RCC 7860 (cell line): ENCODE results near the gene LIMS2.
A peak's percentile ranks its signal among the peaks of the same experiment; 100 is the strongest.

Source experiments
- DNase-seq: peaks from one replicate; pipeline ENCODE4 v3.0.0-alpha.2; 2015; ENCODE audit warnings: low spot score
- FAIRE-seq: peaks from 2 replicates; lab custom pipeline; 2012; peaks lifted over from hg19 to GRCh38; lab: Jason Lieb, UNC

The LIMS2 gene, protein sequence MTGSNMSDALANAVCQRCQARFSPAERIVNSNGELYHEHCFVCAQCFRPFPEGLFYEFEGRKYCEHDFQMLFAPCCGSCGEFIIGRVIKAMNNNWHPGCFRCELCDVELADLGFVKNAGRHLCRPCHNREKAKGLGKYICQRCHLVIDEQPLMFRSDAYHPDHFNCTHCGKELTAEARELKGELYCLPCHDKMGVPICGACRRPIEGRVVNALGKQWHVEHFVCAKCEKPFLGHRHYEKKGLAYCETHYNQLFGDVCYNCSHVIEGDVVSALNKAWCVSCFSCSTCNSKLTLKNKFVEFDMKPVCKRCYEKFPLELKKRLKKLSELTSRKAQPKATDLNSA

DNA sequence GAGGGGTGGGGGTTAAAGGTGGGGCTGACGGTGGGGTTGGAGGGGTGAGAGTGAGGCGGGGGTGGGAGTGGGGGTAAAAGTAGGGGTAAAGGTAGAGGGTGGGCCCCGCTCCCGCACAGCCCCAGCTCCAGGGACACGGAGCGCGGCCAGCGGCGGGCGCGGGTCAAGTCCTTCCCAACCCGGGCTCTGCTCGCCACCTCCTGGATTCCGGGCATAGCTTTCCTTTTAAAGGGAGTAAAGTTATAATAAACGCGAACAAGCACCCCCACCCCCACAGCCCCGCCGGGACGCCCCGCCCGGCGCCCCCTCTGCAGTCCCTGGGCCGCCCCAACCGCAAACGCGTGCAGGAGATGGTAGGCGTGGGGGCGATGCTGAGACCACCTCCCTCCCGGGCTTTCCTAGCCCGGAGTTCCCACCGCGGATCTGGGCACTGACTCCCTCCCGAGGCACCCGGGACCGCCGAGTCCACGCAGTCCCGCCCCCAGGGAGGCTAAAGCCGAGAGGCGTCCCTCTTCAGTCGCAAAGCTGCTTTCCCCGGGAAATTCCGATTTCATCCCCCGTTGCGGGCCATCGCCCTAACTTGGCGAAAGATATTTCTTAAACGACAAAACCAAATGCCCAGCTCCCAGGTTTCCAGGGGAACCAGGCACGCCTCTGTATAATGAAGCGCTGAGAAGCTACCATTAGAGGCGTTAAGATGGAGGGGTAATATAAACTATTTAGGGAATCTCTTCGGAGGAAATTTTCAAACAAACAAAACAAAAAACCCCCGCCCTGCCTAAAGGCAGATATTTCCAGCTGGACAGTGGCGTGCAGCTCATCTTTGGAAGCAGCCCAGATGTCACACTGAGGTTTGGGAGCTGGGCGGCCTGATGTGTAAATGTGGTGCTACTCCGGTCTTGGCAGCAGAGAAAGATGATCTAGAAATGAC, at the start of gene LIMS2:
Gene LIMS2 (minus strand): TSS at position 200 of the 931 bp plus-strand sequence. CDS start 506 bp downstream, outside the sequence.
- FAIRE-seq (no peak), DNase-seq (no peak)

DNA sequence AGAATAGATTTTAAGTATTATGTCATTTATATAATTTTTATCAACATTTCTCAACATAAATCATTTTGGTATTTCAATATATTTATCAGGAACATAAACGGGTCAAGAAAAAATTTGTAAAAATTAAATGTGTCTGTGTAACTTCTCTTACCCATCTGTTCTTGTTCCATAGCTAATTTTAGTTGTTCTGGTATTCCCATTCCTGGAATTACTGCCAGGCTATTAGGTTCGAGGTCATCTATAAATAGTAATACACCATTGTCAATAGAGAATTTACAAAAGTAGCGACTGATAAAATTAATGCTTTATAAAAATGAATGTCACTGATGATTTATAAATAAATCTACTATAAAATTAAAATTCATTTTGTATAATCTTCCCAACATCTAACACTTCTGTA, 47.5 kb upstream of the LIMS2 start:
- DNase-seq (no peak), FAIRE-seq (no peak)

DNA sequence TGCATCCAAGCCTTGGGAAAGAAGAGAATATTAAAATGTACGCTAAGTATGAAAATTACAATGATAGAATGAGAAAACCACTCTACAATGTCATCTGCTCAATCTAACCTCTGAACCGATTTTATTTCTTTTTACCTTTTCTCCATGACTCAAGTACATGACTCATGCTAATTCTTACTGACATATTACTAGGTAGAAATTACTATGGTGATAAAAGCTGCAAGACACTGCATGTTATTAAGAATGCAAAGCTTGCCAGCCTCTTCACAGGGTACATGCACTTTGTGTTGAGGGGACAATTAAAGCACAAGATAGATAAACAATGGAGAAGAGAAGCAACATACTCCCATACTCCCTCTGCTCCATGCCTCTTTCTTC, 46.6 kb upstream of the LIMS2 start:
- FAIRE-seq (no peak), DNase-seq (peak; percentile 85)

DNA sequence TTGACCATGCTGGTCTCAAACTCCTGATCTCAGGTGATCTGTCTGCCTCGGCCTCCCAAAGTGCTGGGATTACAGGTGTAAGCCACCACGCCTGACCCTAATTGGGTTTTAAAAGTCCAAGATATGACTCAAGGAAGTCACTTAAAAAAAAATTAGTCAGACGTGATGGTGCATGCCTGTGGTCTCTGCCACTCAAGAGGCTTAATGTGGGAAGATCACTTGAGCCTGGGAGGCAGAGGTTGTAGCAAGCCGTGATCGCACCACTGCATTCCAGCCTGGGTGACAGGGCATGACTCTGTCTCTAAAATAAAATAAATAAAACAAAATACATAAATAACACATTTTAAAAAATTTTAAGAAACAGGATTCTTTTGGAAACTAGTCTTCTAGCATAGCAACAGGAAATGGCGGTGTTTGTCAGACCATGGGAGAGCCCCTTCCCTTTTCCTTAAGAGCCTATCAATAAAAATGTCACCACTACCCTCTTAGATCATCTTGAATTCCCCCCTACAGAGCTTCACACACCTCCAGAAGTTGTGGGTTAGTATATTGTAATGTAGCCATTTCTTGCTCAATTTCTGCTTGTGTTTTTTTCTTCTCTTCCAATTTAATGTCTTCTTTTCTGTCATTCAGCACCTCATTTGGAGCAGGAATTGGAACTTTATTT, 46.1 kb upstream of the LIMS2 start:
- FAIRE-seq = peak; percentile 96
- peak; percentile 91 for DNase-seq

DNA sequence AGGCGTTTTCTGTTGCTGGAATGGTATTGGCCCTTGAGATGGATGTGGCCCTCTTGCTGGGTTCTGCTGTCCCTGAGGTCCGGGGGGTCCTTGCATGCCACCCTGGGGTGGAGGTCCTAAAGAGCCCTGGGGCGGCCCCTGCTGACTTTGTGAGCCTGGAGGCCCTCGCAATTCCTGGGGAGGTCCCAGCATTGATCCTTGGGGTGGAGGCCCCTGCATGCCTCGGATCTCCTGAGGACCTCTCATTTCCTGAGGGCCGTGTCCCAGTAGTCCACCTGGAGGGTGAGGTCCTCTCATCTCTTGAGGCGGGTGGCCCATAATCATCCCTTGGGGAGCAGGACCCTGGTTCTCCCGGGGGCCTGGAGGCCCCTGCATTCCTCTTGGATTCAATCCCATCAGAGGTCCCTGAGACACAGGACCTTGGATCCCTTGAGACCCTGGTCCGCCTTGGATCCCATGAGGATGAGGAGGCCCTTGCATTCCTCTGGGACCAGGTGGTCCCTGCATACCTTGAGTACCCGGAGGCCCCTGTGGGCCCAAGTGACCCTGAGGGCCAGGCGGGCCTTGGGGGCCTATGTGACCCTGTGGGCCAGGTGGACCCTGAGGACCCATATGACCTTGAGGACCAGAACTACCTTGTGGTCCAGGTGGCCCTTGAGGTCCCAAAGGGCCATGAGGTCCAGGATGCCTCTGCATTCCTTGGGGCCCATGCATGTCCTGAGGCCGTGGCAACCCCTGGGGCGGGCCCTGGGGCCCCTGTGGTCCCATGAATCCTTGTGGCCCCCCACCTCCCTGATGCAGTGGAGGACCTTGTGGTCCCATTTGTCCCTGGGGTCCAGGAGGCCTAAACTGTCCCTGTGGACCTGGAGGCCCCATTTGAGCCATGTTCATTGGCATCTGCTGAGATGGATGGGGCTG, 44.2 kb upstream of the LIMS2 start:
- no peak for FAIRE-seq

DNA sequence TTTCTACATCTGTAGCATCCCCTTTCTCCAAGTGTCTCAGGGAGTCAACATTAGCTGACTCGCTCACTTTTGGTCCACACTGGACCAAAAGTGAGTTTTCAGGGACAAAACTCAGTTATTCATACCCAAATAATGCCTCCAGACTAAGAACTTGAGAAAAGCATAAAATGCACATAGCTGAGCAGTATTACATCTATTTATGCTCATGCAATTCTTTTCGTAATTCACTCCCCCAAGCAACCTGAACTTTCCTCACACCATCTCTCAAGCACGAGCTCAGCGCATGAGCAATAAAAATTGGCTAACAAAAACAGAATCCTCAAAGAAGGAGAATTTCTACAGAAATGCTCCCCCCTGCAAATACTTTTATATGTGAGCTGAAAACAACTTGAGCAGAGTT, 42.9 kb upstream of the LIMS2 start:
- FAIRE-seq (no peak), DNase-seq (no peak)

More for the DNA sequence above, 44.2 kb upstream of the LIMS2 start:
- no peak for DNase-seq

DNA sequence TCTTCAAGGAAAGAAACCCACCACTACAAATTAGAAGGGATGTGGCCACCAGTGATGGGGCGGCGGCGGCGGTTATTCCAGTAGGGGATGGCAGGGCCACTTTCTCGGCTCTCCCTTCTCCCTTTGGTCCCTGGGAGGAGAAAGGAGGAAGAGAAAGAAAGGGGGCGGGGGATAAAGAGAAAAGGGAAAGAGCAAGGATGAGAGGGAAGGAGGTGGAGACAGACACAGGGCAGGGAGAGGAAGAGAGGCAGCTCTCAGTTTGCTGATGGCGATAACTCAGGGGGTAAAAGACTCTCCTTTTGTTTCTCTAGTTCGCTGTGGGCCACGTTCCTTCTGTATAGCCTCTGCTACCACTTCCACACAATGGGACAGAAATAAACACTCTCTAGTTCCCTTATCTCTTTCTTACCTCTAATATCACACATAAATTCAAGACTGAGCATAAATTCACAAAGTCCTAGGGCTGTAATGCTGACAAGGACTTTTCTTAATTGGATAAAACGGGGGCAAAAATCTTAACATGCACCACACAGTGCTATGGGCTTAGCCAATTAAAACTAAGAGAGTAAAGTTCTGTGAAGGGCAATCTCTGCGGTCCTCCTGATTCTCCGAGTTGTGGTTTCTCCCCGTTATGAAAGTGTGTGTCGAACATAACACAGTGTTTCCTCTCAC, 40.6 kb upstream of the LIMS2 start:
- no peak for DNase-seq
- no peak for FAIRE-seq

DNA sequence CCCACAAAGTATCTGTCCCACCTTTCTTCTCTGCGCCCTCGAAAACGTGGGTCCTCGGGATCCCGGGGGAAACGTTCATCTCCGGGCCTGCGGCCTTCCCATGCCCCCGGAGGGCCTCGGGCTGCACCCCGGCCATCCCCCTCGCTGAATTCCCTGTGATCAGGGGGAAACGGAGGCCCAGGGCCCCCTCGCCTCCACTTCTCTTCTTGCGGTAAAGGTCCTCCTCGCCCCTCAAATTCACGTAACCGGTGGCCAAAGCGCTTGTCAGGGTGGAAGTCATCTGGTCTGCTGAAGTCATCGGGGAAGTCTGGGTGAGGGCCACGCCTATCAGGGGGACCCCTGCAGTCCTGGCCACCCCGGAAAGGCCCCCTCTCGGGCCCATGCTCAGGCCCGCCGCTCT, 38.2 kb upstream of the LIMS2 start:
- no peak for DNase-seq
- FAIRE-seq = no peak

DNA sequence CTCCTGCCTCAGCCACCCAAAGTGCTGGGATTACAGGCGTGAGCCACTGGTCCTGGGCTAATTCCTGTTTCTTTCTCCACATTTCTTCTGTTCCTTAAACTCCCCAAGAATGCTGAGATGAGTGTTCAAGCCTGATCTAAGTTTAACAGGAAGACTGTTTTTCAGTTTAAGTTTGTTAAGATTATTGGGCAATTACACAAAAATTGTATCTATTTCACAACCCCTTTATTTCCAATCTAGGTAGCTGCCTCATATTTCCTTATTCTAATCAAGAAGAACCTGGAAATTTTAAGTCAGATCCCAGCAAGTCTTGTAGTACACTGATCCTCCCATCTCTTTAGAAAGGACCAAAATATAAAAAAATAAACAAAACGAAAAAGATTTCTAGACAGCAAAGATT, 37.7 kb upstream of the LIMS2 start:
- DNase-seq (no peak), FAIRE-seq (no peak)

DNA sequence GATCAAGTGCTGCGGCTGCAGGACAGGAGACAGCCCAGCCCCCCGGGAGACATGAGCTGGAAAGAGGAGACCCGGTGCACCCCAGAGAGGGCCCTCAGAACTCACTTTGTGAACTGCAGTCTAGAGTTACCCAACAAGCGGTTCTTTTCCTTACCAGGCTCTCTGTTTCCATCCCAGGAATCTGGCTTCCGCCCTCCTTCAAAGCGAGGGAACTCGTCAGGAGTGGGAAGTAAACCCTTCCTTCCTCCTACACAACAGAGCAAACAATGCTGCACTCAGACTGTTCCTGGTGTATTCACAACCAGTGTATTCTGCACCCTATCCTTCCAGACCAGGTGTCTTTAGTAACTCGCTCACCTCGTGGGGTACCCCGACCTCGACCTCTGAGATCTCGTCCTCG, 34.0 kb upstream of the LIMS2 start:
- FAIRE-seq (no peak), DNase-seq (no peak)

DNA sequence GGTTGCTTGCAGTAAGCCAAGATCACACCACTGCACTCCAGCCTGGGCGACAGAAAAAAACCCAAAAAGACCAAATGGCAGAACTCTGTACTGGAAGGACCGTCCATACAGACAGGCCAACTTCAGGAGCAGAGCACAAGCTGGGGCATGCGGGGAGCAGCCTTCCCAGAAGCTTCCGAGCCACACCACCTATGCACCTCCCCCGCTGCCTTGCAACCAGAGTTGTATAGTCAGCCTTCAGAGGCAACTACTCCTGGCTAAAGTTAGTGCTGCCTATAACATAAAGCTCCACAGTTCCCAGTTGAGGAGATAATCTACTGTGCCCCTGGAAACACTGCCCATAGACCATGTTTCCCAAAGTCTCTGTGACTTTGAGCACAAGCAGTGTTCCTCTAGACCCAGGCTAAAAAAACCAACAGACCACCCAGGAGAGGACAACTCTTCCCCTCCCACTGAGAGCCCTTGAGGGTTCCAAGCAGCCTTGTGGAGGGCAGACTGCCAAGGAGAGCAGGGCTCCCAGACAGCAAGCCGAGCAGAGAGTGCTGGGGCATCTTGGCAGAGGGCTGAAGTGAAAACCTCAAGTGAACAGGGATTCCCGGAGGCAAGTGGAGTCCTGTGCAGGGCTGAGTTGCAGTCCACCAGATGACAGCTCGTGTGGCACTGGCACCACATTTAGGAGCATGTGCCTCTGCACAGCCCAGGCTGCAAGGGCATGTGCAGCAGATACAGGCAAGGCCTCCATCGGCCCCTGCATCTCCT, 32.7 kb upstream of the LIMS2 start:
- no peak for FAIRE-seq
- no peak for DNase-seq

DNA sequence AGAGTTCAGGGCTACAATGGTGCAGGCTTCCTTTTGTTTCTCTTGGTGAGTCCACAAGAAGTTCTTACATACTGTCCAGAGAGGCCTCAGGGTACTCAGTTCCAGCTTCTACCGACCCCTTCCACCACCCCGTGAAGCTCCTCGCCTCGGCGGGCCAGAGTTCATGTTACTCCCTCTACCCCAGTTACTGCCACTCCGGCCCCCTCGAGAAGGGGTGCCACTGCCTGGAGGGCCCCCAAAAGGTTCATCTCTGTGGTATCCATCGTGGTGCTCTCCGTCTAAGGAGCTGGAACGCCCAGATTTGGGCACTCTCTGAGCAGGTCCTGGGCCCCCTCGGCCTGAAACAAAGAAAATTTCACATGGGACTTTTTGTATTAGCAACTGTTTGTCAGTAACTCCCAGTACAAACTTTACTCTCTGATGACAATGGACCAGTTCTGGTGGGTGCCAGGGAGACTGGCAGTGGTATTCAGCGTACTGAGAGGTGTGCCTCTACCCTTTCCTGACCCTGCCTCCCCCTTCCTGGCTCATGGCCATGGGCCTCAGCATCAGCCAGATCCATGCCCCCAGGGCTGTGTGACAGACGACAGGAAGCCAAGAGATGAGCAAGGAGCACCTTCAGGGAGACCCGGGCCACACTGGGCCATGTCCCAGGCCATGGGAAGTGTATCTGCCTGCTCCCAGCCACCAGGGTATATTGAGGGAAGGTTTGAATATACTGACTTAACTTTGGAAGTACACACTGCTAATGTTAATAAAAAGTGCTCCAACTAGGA, 31.1 kb upstream of the LIMS2 start:
- FAIRE-seq = no peak
- DNase-seq = no peak

DNA sequence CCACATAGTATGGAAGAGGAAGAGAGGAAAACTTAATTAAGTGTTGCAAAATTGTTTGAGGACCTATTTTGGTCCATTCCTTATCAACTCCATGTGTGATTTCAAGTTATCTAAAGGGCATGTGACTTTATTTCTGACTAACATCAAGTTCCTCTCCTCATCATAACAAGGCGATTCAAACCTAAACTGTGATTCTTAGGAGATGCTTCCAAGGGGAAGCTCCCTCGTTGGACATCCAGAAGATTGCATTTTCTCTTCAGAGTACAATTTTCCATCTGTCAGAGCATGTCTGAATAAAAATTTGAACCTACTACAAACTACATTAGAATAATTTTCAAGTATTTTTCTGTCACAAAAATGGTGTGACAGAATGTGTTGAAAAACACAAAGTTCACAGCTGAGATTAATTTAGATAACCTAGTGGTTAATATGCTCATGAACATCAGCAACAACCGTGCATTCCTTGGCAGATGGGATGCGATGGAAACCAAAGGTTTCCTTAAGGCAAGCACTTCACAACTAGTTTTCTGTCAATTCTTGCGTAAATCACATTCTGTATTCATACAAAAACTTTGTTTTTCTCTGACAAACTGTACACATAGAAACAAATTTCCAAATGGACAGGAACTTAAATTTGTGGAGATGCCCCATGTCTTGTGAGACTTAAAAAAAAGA, 30.2 kb upstream of the LIMS2 start:
- DNase-seq (no peak), FAIRE-seq (no peak)

DNA sequence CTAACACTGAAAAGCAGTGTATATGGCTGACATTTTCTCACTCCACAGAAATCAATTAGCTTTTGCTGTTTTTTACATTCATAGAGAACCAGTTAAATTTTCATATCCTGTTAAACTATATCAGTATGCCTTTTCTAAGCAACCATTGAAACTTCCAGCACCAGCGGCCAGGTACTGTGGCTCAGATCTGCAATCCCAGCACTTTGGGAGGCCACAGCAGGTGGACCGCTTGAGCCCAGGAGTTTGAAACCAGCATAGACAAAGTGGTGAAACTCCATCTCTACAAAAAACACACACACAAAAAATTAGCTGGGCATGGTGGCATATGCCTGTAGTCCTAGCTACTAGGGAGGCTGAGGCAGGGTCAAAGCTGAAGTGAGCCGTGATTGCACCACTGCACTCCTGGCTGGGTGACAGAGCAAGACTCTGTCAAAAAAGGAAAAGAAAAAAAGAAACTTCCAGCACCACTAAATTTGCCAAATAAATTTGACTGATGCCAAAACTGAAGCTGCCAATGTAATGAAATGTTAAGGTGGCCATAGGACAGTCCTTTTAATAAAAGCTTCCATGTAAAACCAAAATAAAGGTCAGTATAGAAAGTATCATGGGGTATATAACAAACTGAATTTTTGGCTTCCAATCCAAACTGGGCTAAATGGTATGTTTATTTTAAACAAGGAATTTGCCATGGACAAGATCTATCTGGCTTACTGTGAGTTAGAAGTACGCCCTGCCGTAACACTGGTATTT, 29.5 kb upstream of the LIMS2 start:
- no peak for FAIRE-seq
- no peak for DNase-seq

DNA sequence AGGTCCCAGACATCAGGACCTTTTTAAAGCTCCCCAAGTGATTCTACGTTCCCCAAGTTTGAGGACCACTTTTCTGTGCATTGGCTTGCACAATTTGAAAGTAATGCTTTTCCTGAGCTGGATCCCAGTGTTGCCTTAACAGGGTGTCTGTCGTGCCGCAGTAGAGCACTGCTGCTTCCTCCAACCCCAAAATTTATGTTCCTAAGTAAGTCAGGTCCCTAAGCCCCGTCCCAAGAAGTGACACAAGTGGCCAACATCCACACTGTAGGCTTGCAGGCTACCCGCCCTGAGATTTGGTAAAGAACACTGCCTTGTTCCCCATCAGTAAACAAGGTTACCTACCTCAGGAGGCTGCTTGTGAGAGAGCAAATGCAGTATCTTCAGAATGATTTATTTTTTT, 28.0 kb upstream of the LIMS2 start:
- FAIRE-seq = no peak
- DNase-seq = no peak

DNA sequence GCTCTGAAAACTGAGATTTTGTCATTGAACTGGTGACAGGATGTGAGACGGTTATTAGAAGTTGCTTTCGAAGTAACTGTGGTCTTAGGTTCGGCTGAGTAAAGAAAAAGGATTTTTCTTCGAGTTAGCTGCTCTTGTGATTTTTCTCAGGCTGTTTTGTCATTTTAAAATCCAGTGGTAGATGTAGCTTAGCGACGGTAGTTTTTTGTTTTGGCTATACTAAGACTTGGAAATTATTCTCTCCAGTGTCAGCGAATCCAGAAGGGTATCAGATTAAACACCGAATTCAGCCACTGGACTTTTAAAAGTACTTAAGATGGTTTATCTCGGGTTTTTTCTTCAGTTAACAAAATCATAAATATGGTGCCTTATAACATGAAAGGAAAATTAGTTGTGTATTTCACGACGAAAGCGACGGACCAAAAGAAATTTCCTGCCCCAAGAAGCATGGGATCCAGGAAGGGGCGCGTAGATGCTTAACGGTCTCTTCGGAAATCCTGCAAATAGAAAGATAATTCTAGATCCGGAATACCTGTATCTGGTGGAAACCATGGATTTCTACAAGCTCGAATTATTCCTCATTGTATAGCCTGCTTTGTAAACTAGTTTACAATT, 27.2 kb upstream of the LIMS2 start:
- DNase-seq (no peak), FAIRE-seq (no peak)
